Astrocyte (in vitro differentiated cells and primary cell): ENCODE results near the gene PIM1. TPM values are rescaled to one million over a fixed set of nuclear protein-coding genes. Genes with fewer than 3 reads are reported as not detected.

Experiments
- DNase-seq: peaks from one replicate; pipeline ENCODE4 v3.0.0-alpha.2; 2010; ENCODE audit warnings: low read depth
- FAIRE-seq: peaks from 2 replicates; lab custom pipeline; 2011; peaks lifted over from hg19 to GRCh38; lab: Jason Lieb, UNC
- H2AFZ ChIP-seq: 2 replicates; pipeline ENCODE4 v1.6.0; 2012; ENCODE audit warnings: low read depth, low read length, inconsistent platforms
- H3K27ac ChIP-seq: 2 replicates; pipeline ENCODE4 v1.5.1; 2011; ENCODE audit warnings: low read depth, low read length, inconsistent platforms
- H3K27me3 ChIP-seq: 2 replicates; pipeline ENCODE4 v1.6.0; 2011; ENCODE audit warnings: low read length, inconsistent platforms; ENCODE audit not compliant: insufficient read depth
- H3K36me3 ChIP-seq: 2 replicates; pipeline ENCODE4 v1.5.1; 2011; ENCODE audit warnings: low read length, inconsistent platforms; ENCODE audit not compliant: insufficient read depth
- H3K4me1 ChIP-seq: 2 replicates; pipeline ENCODE4 v1.5.1; 2011; ENCODE audit warnings: low read length, inconsistent platforms; ENCODE audit not compliant: insufficient read depth
- H3K4me2 ChIP-seq: 2 replicates; pipeline ENCODE4 v1.6.0; 2012; ENCODE audit warnings: low read length, inconsistent platforms
- H3K4me3 ChIP-seq: 2 replicates; pipeline ENCODE4 v1.5.1; 2011; ENCODE audit warnings: low read depth, mild to moderate bottlenecking, low read length, inconsistent platforms; ENCODE audit not compliant: insufficient read depth
- H3K79me2 ChIP-seq: 2 replicates; pipeline ENCODE4 v1.6.0; 2012; ENCODE audit warnings: mild to moderate bottlenecking, low read length, inconsistent platforms; ENCODE audit not compliant: insufficient read depth
- H3K9ac ChIP-seq: 2 replicates; pipeline ENCODE4 v1.6.0; 2012; ENCODE audit warnings: mild to moderate bottlenecking, low read length, inconsistent platforms
- H3K9me3 ChIP-seq: 2 replicates; pipeline ENCODE4 v1.5.1; 2012; ENCODE audit warnings: low read depth, mild to moderate bottlenecking, low read length, inconsistent platforms; ENCODE audit not compliant: insufficient read depth
- H4K20me1 ChIP-seq: 2 replicates; pipeline ENCODE4 v1.6.0; 2012; ENCODE audit warnings: low read length, inconsistent platforms; ENCODE audit not compliant: insufficient read depth
- H3K27ac Mint-ChIP-seq: one replicate; pipeline ENCODE4 v1.8.0; 2021; ENCODE audit warnings: mild to moderate bottlenecking, mixed read lengths; ENCODE audit not compliant: unreplicated experiment
- H3K27me3 Mint-ChIP-seq: one replicate; pipeline ENCODE4 v1.8.0; 2021; ENCODE audit warnings: low read depth, mixed read lengths; ENCODE audit not compliant: unreplicated experiment
- H3K36me3 Mint-ChIP-seq: one replicate; pipeline ENCODE4 v1.8.0; 2021; ENCODE audit warnings: low read depth, mixed read lengths; ENCODE audit not compliant: unreplicated experiment
- H3K4me1 Mint-ChIP-seq: one replicate; pipeline ENCODE4 v1.8.0; 2021; ENCODE audit warnings: low read depth, mixed read lengths; ENCODE audit not compliant: unreplicated experiment
- H3K4me3 Mint-ChIP-seq: one replicate; pipeline ENCODE4 v1.8.0; 2021; ENCODE audit warnings: mild to moderate bottlenecking, moderate library complexity, mixed read lengths; ENCODE audit not compliant: unreplicated experiment
- H3K9me3 Mint-ChIP-seq: one replicate; pipeline ENCODE4 v1.8.0; 2021; ENCODE audit warnings: mild to moderate bottlenecking, mixed read lengths; ENCODE audit not compliant: unreplicated experiment
- EZH2 ChIP-seq: IDR thresholded peaks from 2 replicates; pipeline ENCODE4 v1.6.1; 2012; ENCODE audit warnings: mild to moderate bottlenecking, low read length, inconsistent platforms; ENCODE audit not compliant: insufficient read depth
- total RNA-seq: library from RNA; stranded (reverse); gene quantifications from 2 replicates; pipeline ENCODE4 v1.2.1, GENCODE V29; 2021
- TF ChIP-seq, protein P1 (sequence below): IDR thresholded peaks from 2 replicates; pipeline ENCODE4 v1.5.1; 2011; ENCODE audit warnings: low read depth, mild to moderate bottlenecking, inconsistent platforms, low read length, moderate library complexity; ENCODE audit not compliant: insufficient read depth

Gene PIM1
- total RNA-seq, 1 donor from 2014 or later, result 32.1 TPM

GRCh38 chr6:37160922-37161778 lies 8.8 kb upstream of the PIM1 start:
- FAIRE-seq (no peak), DNase-seq (peak; percentile 86)
- H3K36me3 Mint-ChIP-seq, result no peaks in the 10 kb centered on the region
- Histone ChIP-seq H4K20me1 (no peaks in the 10 kb centered on the region), H3K27ac (peak overlapping the region; percentile 23), H3K9me3 (no peaks in the 10 kb centered on the region), H3K4me3 (no peak overlapping the region), H3K79me2 (no peaks in the 10 kb centered on the region), H3K27me3 (no peaks in the 10 kb centered on the region), H3K4me1 (peaks cover 12% of the 10 kb centered on the region), H3K4me2 (peak overlapping the region; percentile 22), H3K9ac (peak overlapping the region; percentile 26), H3K36me3 (no peaks in the 10 kb centered on the region), H2AFZ (no peak overlapping the region)
- peaks cover 7% of the 10 kb centered on the region for H3K4me1 Mint-ChIP-seq
- no peak for TF ChIP-seq EZH2
- TF ChIP-seq, protein P1, sequence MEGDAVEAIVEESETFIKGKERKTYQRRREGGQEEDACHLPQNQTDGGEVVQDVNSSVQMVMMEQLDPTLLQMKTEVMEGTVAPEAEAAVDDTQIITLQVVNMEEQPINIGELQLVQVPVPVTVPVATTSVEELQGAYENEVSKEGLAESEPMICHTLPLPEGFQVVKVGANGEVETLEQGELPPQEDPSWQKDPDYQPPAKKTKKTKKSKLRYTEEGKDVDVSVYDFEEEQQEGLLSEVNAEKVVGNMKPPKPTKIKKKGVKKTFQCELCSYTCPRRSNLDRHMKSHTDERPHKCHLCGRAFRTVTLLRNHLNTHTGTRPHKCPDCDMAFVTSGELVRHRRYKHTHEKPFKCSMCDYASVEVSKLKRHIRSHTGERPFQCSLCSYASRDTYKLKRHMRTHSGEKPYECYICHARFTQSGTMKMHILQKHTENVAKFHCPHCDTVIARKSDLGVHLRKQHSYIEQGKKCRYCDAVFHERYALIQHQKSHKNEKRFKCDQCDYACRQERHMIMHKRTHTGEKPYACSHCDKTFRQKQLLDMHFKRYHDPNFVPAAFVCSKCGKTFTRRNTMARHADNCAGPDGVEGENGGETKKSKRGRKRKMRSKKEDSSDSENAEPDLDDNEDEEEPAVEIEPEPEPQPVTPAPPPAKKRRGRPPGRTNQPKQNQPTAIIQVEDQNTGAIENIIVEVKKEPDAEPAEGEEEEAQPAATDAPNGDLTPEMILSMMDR, result no peak
- H3K9me3 Mint-ChIP-seq, result no peaks in the 10 kb centered on the region
- no peak overlapping the region for H3K27ac Mint-ChIP-seq
- H3K27me3 Mint-ChIP-seq, result no peaks in the 10 kb centered on the region
- H3K4me3 Mint-ChIP-seq, result no peak overlapping the region

GRCh38 chr6:37162740-37163139 lies 7.2 kb upstream of the PIM1 start:
- no peak for FAIRE-seq
- no peaks in the 10 kb centered on the region for H3K9me3 Mint-ChIP-seq

More at GRCh38 chr6:37162740-37163139, 7.2 kb upstream of the PIM1 start:
- Mint-ChIP-seq H3K36me3 (no peaks in the 10 kb centered on the region), H3K27me3 (no peaks in the 10 kb centered on the region), H3K27ac (no peak overlapping the region), H3K4me1 (peaks cover 7% of the 10 kb centered on the region), H3K4me3 (no peak overlapping the region)
- peaks cover 12% of the 10 kb centered on the region for H3K4me1 ChIP-seq
- H3K9ac ChIP-seq, result no peak overlapping the region
- H3K9me3 ChIP-seq, result no peaks in the 10 kb centered on the region
- no peak overlapping the region for H2AFZ ChIP-seq
- H3K4me2 ChIP-seq, result no peak overlapping the region
- no peaks in the 10 kb centered on the region for H4K20me1 ChIP-seq
- no peak overlapping the region for H3K4me3 ChIP-seq
- H3K27me3 ChIP-seq, result no peaks in the 10 kb centered on the region
- H3K36me3 ChIP-seq, result no peaks in the 10 kb centered on the region
- TF ChIP-seq, protein P1, result no peak
- no peak for TF ChIP-seq EZH2
- no peaks in the 10 kb centered on the region for H3K79me2 ChIP-seq
- no peak for DNase-seq
- H3K27ac ChIP-seq, result no peak overlapping the region
